ENCODE data around the gene HOXA3. TPM values are rescaled to one million over a fixed set of nuclear protein-coding genes. Genes with fewer than 3 reads are reported as not detected.
A peak's percentile ranks its signal among the peaks of the same experiment; 100 is the strongest.

HOXA3 gene
- total RNA-seq, 1 experiment from 2014 or later: not detected

GRCh38 chr7:27117887-27118491 is 34.4 kb downstream of the HOXA3 start (continued):
- TF ChIP-seq E2F5 (CRISPR knock-in tag; IDR thresholded peaks at IDR 0.05): no peak

GRCh38 chr7:27116962-27117886 is 35.2 kb downstream of the HOXA3 start:
- no peak for TF ChIP-seq ZBTB21 (CRISPR knock-in tag; IDR thresholded peaks at IDR 0.05; ENCODE audit: borderline replicate concordance)
- TF ChIP-seq ZNF396 (CRISPR knock-in tag; IDR thresholded peaks at IDR 0.05; ENCODE audit: borderline replicate concordance): no peak
- TF ChIP-seq KAT7 (CRISPR knock-in tag; IDR thresholded peaks at IDR 0.05; ENCODE audit: borderline replicate concordance): no peak
- no peak for TF ChIP-seq NR2C2 (CRISPR knock-in tag; IDR thresholded peaks at IDR 0.05)
- no peak for TF ChIP-seq NFYB (CRISPR knock-in tag; conservative IDR thresholded peaks at IDR 0.05; ENCODE audit: low read depth)
- TF ChIP-seq JAZF1 (CRISPR knock-in tag; IDR thresholded peaks at IDR 0.05): no peak
- TF ChIP-seq NR1H2 (CRISPR knock-in tag; IDR thresholded peaks at IDR 0.05): no peak
- TF ChIP-seq TEAD4 (CRISPR knock-in tag; IDR thresholded peaks at IDR 0.05): no peak
- DNase-seq (ENCODE audit: low spot score) (no peak), ATAC-seq (no peak)
- Mint-ChIP-seq H3K4me3 (no peak overlapping the region), H3K4me1 (peaks cover 14% of the 10 kb centered on the region), H3K36me3 (no peaks in the 10 kb centered on the region), H3K27ac (no peak overlapping the region), H3K9me3 (no peaks in the 10 kb centered on the region), H3K27me3 (ENCODE audit: low read depth) (peaks cover 95% of the 10 kb centered on the region)
- CTCF ChIA-PET: interaction anchor here (0.8 to 3.9 kb wide), 3 partner anchors 27 to 63 kb away, joined by 3 to 12 read pairs (median 3); no protein-coding TSS in a partner anchor
- POLR2A ChIA-PET: interaction anchor here (0.7 kb wide), 1 partner anchor 8 kb away, joined by 3 read pairs; no protein-coding TSS in a partner anchor

- Mint-ChIP-seq H3K27me3 (ENCODE audit: low read depth) (peaks cover 95% of the 10 kb centered on the region), H3K27ac (no peak overlapping the region), H3K4me1 (peaks cover 13% of the 10 kb centered on the region), H3K36me3 (no peaks in the 10 kb centered on the region), H3K9me3 (no peaks in the 10 kb centered on the region), H3K4me3 (no peak overlapping the region)
- no peak for DNase-seq (ENCODE audit: low spot score)
- no peak for TF ChIP-seq HMGA2 (CRISPR knock-in tag; IDR thresholded peaks at IDR 0.05)
- ATAC-seq: no peak
- ChIA-PET CTCF (interaction anchor here (0.8 to 3.9 kb wide), 5 partner anchors 27 to 63 kb away, joined by 3 to 12 read pairs (median 4); partner anchors contain the start of gene HOXA5), POLR2A (interaction anchor here (1.1 kb wide), 1 partner anchor 16 kb away, joined by 4 read pairs; no protein-coding TSS in a partner anchor)
These were observed 36.1 kb downstream of the HOXA3 start for GRCh38 chr7:27116031-27116961.

- CTCF ChIA-PET: interaction anchor here (0.7 to 1.5 kb wide), 4 partner anchors 21 to 64 kb away, joined by 3 to 4 read pairs (median 4); partner anchors contain the start of gene HOXA5
- Mint-ChIP-seq H3K27me3 (ENCODE audit: low read depth) (peaks cover 95% of the 10 kb centered on the region), H3K27ac (no peak overlapping the region), H3K9me3 (no peaks in the 10 kb centered on the region), H3K4me1 (peaks cover 18% of the 10 kb centered on the region), H3K36me3 (no peaks in the 10 kb centered on the region), H3K4me3 (peak overlapping the region; percentile 12; the same call in 1 of the 2 replicates)
- POLR2A ChIA-PET: interaction anchor here (1.1 kb wide), 1 partner anchor 15 kb away, joined by 4 read pairs; no protein-coding TSS in a partner anchor
- ATAC-seq (peak; percentile 6), DNase-seq (ENCODE audit: low spot score) (peak; percentile 46)
- TF ChIP-seq ZNF317 (CRISPR knock-in tag; IDR thresholded peaks at IDR 0.05; ENCODE audit: borderline replicate concordance, low read depth): no peak
- no peak for TF ChIP-seq PRDM15 (CRISPR knock-in tag; IDR thresholded peaks at IDR 0.05)
- TF ChIP-seq NFE2L1 (CRISPR knock-in tag; IDR thresholded peaks at IDR 0.05): no peak
- no peak for TF ChIP-seq IRF2 (CRISPR knock-in tag; IDR thresholded peaks at IDR 0.05; ENCODE audit: borderline replicate concordance, low read depth)
- no peak for TF ChIP-seq GRHL2 (CRISPR knock-in tag; IDR thresholded peaks at IDR 0.05; ENCODE audit: insufficient replicate concordance, severe bottlenecking)
- TF ChIP-seq MLX (CRISPR knock-in tag; IDR thresholded peaks at IDR 0.05): no peak
- no peak for TF ChIP-seq RORB (CRISPR knock-in tag; IDR thresholded peaks at IDR 0.05)
These were observed 37.0 kb downstream of the HOXA3 start for GRCh38 chr7:27115221-27116026.

All from WTC11 (cell line).